GM20431 (cell line): ENCODE results near the gene KIF2A.

Experiments
- in situ Hi-C: fragments of 300-500 bp; cut with MseI, MboI; formaldehyde crosslinking; loops from one replicate; pipeline ENCODE4 v1.15.0; 2020; ENCODE audit warnings: low sequenced_read_pairs; ENCODE audit not compliant: unreplicated experiment

Gene KIF2A

GRCh38 chr5:62371409-62371808 lies 65.4 kb downstream of the KIF2A start:
- in situ Hi-C loops, result no loop called here

GRCh38 chr5:62372600-62372999 lies 66.6 kb downstream of the KIF2A start:
- in situ Hi-C loops, result no loop called here

DNA sequence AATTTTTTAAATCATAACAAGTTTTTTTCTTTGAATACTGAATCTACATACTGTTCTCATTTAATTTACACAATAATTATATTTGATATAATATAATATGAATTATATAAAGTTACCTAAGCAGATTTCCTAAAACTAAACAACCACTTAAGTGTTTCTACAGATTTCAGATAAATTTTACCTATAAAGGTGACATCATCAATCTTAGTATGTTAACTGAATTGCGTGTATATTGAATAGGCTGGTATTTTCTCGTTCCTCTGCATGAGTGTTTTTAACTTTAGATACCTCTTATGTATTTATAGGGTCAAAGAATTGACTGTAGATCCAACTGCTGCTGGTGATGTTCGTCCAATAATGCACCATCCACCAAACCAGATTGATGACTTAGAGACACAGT lies 67.4 kb downstream of the KIF2A start:
- in situ Hi-C loops, result no loop called here

DNA sequence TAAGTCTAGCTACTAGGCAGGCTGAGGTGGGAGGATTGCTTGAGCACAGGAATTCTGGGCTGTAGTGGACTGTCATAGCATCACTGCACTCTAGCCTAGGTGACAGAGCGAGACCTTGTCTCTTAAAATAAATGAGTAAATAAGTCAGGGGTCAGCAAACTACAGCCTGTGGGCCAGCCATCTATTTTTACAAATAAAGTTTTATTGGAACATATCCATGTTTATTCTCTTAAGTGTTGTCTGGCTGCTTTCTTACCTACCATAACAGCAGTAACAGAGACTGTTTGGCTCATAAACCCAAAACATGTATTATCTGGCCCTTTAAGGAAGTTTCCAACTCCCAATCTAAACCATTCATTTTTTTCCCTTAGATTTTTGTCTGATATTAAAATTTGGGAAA lies 68.1 kb downstream of the KIF2A start:
- in situ Hi-C loops, result no loop called here

DNA sequence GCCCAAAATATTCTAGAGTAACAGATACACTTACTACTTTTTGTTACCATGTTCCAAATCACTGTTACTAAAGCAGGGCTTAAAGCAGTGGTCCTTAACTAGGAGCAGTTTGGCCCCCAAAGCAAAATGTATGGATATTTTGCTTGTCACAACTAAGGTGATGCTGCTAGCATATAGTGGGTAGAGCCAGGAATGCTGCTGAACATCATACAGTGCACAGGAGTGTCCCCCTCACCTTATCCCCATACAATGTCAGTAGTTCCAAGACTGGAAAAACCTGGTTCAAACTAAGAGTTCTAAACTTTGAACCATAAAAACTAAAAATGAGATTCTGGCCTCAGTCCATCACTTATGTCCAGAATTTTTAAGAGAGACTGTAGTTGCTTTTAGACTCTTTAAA lies 69.6 kb downstream of the KIF2A start:
- in situ Hi-C loops, result no loop called here

- in situ Hi-C loops, result no loop called here
These were observed 70.1 kb downstream of the KIF2A start for GRCh38 chr5:62376064-62376463.

GRCh38 chr5:62385131-62385530 lies 79.1 kb downstream of the KIF2A start:
- in situ Hi-C loops, result no loop called here

- in situ Hi-C loops, result no loop called here
These were observed 79.9 kb downstream of the KIF2A start for GRCh38 chr5:62385816-62386400.

DNA sequence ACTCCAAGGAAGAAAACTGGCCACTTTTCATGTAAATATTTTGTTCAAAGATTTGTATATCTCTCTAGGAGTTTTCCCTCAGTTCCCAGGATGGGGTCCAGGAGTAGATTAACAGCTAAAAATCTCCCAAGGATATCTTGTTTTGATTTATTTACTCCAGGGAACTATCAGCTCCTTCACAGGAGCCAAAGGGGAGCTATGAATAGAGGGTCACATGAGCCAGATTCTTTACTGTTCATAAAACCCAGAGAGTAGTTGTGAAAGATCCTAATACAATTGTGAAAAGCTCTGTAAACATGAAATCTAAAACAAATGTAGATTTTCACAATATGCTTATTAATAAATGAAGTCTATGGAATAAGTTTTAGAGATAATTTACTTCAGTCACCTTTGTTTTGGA lies 80.8 kb downstream of the KIF2A start:
- in situ Hi-C loops, result no loop called here

DNA sequence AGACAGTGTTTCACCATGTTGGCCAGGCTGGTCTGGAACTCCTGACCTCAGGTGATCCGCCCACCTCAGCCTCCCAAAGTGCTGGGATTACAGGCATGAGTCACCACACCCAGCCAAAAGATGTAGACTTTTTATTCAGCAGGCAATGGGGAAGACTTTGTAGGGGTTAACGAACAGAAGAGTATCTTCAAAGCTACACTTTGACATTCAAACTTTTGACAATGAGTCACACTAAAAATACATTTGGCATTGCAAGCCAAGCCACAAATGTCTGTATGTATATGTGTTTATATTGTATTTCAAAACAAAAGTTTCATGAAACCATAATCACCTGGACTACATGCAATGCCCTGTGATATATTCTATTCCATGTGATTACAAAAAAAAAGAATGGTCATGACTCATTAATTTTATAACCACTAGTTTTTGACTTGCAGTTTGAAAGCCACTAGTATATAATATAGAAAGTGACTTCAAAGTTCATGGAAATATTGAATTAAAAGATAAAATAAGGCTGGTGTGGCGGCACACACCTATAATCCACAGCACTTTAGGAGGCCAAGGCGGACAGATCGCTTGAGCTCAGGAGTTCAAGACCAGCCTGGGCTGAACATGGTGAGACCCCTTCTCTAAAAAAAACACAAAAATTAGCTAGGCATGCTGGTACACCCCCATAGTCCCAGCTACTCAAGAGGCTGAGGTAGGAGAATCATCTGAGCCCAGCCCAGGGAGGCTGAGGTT lies 89.4 kb downstream of the KIF2A start:
- in situ Hi-C loops, result no loop called here

DNA sequence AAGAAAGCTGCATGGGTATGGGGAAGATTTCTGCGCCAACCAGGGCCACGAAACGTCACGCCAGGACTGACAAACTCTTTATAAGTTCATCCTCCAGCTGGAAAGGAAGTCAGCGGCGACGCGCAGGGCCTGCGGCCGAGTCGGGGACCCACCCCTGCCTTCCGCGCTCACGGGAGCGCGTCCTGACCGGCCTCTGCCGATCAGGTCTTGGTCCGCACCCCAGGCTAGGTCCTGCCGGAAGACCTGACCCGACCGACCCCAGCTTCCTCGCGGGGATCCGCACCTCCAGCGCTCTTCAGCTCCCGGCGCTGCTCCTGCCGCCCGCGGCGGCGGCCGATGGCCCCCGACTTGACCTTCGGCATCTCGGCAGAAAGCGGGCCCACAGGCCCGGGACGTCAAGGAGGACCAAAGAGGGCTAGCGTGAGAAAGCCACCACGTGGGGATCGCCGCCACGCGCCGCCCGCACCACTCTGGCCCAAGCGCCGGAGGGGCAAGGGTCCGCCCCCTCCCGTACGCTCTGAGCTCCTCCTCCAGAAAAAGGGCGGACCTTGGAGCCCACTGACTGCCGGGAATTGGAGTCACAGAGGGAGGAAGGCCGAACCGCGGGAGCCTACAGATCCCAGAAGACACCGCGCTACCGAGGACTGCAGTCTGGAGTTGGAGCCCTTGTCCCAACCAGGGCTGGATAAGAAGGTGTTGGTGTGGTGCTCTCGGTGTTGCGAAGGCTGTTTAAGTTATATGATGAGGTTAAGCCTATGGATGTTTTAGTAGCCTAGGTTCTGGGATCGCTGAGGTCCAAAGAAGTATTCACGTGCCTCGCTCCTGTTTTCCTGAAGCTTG lies 97.6 kb downstream of the KIF2A start, which contains the start of gene DIMT1:
Gene DIMT1 (minus strand): TSS at position 495 of the 840 bp plus-strand sequence. CDS start 133 bp downstream, at position 362.
- in situ Hi-C loops, result no loop called here

GRCh38 chr5:62412549-62413329 lies 106.7 kb downstream of the KIF2A start, which contains the start of gene IPO11:
TSS of gene IPO11 (plus strand) at chr5:62412763. CDS start at chr5:62437280, 24,517 bp downstream.
- in situ Hi-C loops, result no loop called here

GRCh38 chr5:62413711-62414110 lies 107.7 kb downstream of the KIF2A start:
- in situ Hi-C loops, result no loop called here

DNA sequence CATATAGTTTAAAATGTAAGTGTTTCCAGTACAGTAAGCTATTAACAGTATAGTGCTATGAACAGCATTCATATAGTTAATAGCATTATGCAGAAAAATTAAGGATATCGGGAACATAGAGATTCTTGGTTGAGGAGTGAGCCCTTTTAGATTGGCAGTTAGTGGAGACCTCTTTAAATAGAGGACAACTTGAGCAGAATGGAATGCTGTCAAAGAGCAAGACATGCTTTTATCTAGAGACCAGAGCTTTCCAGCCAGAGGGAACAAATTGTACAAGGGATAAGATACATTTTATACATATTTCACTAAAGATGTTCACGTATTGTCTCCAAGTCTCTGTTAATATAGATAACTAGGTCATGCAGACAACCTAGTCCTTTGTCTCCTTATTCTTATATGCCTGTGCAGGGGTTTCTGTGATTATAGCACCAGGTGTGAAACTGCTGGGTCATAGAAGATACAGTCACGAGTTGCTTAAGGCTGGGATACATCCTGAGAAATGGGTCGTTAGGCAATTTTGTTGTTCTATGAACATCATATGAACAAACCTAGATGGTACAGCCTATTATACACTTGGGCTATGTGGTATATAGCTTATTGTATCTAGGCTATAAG lies 112.6 kb downstream of the KIF2A start:
- in situ Hi-C loops, result no loop called here

- in situ Hi-C loops, result no loop called here
These were observed 113.6 kb downstream of the KIF2A start for GRCh38 chr5:62419609-62420008.

DNA sequence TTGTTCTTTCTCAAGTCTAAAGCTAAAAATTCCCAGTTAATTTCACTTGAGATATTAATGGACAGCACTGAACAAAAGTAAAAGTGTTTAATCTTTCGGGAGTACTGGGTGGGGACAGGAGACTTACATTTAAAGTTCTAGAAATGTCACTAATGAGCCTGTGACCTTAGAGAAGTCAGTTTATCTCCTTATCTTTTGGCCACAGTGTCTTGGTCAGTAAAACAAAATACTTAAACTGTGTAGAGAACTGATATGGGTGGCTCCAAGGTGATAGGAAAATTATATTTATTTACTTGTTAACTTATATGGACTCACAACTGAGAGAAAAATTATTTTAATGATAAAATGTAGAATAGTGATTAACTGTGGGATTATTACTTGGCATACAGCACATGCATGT lies 115.4 kb downstream of the KIF2A start:
- in situ Hi-C loops, result no loop called here

GRCh38 chr5:62424763-62425162 lies 118.8 kb downstream of the KIF2A start:
- in situ Hi-C loops, result no loop called here

DNA sequence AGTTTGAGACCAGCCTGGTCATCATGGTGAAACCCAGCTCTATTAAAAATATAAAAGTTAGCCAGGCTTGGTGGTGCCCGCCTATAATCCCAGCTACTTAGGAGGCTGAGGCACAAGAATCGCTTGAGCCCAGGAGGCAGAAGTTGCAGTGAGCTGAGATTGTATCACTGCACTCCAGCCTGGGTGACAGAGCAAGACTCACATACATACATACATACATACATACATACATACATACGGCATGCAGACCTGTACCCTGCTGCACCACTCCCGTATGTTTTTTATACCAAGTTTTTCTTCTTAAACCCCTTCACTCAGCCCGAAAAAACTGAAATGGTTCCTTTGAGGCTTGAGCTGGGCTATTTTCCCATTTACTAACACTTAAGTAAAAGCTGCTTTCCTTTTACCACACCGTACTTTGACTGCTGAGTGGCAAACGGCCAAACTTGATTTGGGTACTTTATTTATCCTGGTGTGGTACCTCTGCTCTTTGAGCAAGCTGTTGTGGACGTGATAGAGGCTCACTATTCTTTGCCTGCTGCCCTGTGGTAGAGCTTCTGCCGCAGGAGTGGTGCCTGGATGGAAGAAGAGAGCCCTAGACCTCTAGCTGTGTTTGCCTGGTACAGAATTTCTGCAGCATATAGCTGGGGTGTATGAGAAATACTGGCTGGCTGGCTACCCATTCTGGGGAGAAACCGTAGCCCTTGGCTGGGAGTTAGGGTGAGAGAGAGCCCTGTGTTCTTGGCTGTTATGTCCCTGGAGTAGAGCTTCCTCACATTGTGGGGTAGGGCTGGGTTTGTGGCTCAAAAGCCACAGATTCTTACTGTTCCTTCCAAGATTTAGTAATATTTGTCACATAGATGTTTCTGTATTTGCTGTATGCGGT lies 126.0 kb downstream of the KIF2A start:
- in situ Hi-C loops, result no loop called here

- in situ Hi-C loops, result no loop called here
These were observed 126.6 kb downstream of the KIF2A start for GRCh38 chr5:62432621-62433064.
